H1 (cell line): ENCODE measurements around the gene NMRK2. TPM values are rescaled to one million over a fixed set of nuclear protein-coding genes. Genes with fewer than 3 reads are reported as not detected.

Experiments used
- BCL11A ChIP-seq, 2 experiments: IDR thresholded peaks; one replicate each; pipeline ENCODE4 v1.6.1; 2011; ENCODE audit warnings: low read depth in 2 of 2, low read length in 2 of 2, mild to moderate bottlenecking in 2 of 2
- CBX5 ChIP-seq: fragments of 300-800, 300-1000 bp; sonication (generic); IDR thresholded peaks from 2 replicates; pipeline ENCODE4 v1.7.1; 2016; ENCODE audit warnings: antibody characterized with exemption, low read length, low read depth
- CTBP2 ChIP-seq: IDR thresholded peaks from 2 replicates; pipeline ENCODE4 v1.7.0; 2011; ENCODE audit warnings: borderline replicate concordance, mild to moderate bottlenecking, moderate library complexity, mixed read lengths, low read length; ENCODE audit not compliant: insufficient read depth, insufficient read length
- E2F6 ChIP-seq: IDR thresholded peaks from 2 replicates; pipeline ENCODE4 v1.6.1; 2012; ENCODE audit warnings: inconsistent platforms
- FOSL1 ChIP-seq: IDR thresholded peaks from 2 replicates; pipeline ENCODE4 v1.6.1; 2011; ENCODE audit warnings: mild to moderate bottlenecking, low read depth, low read length, moderate library complexity; ENCODE audit not compliant: insufficient read depth
- TAF1 ChIP-seq: IDR thresholded peaks from 2 replicates; pipeline ENCODE4 v1.6.1; 2011; ENCODE audit warnings: mild to moderate bottlenecking, low read depth, low read length
- USF2 ChIP-seq: IDR thresholded peaks from 2 replicates; pipeline ENCODE4 v1.6.1; 2011; ENCODE audit warnings: low read length, improper control_type of control experiment
- polyA plus RNA-seq, 7 experiments: library from polyadenylated mRNA; depleted of rRNA in 3 of 7; stranded (reverse) in 5 of 7; unstranded in 2 of 7; fragments of >200 nt in 5 of 7; fragments of 200-250 nt in 2 of 7; gene quantifications; 1 replicate in 5 of 7; 2 replicates in 1 of 7; 4 replicates in 1 of 7; pipeline versions ENCODE4 v1.2.1 to v1.2.3, GENCODE V29; 2011 to 2013; ENCODE audit warnings: missing spikeins in 2 of 7, mixed read lengths in 2 of 7
- total RNA-seq: library from RNA; stranded (reverse); fragmentation: NEBNext Ultra II Directional; extraction: Animal tissue kit (Norgen Biotek cat#: 25700); gene quantifications from 2 replicates; pipeline ENCODE4 v1.2.1, GENCODE V29; 2021

NMRK2 gene
- total and polyA plus RNA-seq, 2 of the 8 experiments (the other 6 are each of a cell fraction or from before 2014, with no cell fraction given): 87.4 to 206 TPM

- TF ChIP-seq BCL11A (IDR thresholded peaks at IDR 0.05; ENCODE audit: low read depth in 2 of 2, low read length in 2 of 2) (no peak), FOSL1 (no peak), CTBP2 (no peak), CBX5 (no peak), USF2 (no peak), E2F6 (no peak), TAF1 (no peak)
Measured at GRCh38 chr19:3931041-3931440, 1.8 kb upstream of the NMRK2 start (continued).
